Stimulated activated CD4-positive, alpha-beta T cell treated with anti-CD3 and anti-CD28 coated beads, TNF-alpha, amount 100 ng/mL, for 4 hours (primary cell): ENCODE data around the gene ABLIM3.
"Not testable (repeated sequence)": the region's sequence is repeated elsewhere in the genome, so short reads cannot be mapped to it uniquely, and the experiment has no call there.

Experiments
- DNase-seq, 3 experiments: peaks; one replicate each; pipeline ENCODE4 v3.0.0-alpha.2; 2020; ENCODE audit warnings: low read depth in 3 of 3

ABLIM3 gene

GRCh38 chr5:149157330-149157729 lies 16.0 kb downstream of the ABLIM3 start:
- DNase-seq, result no peak

DNA sequence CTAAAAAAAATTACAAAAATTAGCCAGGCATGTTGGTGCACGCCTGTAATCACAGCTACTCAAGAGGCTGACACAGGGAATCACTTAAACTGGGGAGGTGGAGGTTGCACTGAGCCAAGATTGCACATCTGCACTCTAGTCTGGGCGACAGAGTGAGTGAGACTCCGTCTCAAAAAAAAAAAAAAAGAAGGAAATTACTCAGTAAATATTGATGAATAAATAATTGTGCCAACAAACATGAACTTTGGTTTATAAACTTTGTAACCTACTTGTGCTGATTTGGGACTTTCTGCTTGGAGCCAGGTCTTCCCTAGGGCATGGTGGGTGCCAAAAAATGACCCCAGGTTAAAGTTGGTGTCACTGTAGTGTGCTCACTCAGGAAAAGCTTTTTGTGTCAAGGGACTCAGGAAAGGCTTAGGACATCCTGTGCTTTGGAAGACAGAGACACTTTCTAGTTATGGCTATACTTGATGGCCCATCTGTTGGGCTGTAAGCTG lies 19.0 kb downstream of the ABLIM3 start:
- no peak for DNase-seq

DNA sequence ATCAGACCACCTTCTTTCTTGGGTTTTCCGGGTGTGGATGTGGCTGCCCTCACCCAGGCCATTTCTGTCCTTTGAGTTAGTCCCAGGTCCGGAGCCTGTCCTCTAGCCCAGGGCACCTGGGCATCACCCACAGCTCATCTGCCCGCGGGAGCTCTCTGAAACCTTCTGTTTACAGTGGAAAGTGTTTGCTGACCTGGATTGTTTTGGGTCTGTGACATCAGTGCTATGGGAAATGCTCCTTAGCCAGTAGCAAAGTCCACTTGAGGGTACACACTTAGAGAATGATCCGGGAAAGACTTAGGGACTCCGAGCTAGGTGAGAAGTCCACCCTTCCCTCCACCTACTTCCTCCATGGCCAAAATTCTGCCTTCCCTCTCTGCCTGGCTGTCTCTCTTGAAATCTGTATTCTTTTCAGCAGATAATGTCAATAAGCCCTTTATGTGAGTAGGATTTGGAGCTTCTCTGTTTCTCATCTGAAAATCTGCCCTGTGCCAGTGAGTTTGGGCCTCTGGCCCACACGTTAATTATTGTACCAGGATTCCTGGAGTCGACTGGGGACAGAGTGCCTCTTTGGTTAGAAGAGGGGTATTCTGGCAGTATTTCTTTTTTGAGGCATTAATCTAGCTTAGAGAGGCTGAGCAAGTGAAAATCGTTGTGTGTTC lies 19.9 kb downstream of the ABLIM3 start:
- DNase-seq, result no peak

- DNase-seq, result no peak
These were observed 20.6 kb downstream of the ABLIM3 start for GRCh38 chr5:149161850-149162249.

- no peak for DNase-seq
These were observed 21.2 kb downstream of the ABLIM3 start for GRCh38 chr5:149162401-149163084.

- no peak for DNase-seq
These were observed 23.4 kb downstream of the ABLIM3 start for GRCh38 chr5:149164731-149165130.

DNA sequence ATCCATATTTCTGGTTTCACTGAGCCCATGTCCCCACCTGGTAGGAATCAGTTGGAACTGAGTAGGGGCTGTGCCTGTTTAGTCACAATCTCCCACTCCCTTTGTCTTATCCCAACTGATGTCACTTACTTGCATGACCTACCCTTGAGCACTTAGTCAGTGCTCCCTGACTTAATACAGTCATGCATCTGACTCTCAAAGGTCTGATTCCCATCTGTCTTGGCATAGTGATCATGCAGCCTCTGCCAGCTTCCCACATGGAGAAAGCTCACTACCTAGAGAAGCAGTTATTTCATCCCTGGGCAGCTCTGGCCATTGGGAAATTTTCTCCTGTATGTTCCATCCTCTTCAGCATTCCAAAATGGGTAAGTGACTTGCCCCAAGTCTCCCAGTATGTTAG lies 24.8 kb downstream of the ABLIM3 start:
- DNase-seq, result no peak

DNA sequence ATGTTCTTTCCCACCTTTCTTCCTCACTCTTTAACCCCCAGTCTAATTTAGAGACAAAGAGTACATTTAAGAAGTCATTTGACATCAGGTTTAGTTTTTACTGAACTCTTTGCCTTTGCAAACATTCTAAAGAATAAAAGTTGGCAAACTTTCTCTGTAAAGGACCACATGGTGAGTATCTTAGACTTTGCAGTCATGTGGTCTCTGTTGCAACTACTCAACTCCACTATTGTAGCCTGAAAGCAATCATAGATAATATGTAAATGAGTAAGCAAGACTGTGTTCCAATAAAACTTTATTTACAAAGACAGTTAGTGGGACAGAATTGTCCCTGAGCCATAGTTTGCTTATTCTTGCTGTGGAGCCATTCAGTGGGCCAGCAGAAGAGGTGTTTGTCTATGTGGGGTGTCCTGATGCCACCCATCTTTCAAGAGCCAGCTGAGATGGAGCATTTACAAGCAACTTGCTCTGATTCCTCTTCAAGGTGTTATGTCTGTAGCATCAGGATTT lies 25.4 kb downstream of the ABLIM3 start:
- no peak for DNase-seq

GRCh38 chr5:149168276-149168906 lies 27.1 kb downstream of the ABLIM3 start:
- no peak for DNase-seq

DNA sequence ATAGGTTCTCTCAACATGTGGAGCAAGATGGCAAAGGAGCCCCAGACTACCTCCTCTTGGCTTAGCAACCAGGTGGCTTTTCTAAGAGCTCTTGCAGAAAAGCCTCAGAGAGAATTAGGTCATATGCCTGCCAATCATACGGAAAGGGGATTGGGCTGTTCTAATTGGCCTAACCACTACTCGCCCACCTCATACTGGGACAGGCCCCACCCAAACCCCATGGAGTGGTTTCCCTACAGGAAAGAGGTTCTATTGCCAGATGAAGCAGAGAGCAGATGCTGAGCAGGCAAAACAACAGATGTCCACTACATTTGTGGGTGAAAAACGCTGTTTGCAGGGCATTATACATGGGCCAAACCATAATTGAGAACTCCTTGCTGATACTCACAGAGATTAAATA lies 29.0 kb downstream of the ABLIM3 start:
- no peak for DNase-seq

GRCh38 chr5:149172261-149172660 lies 31.0 kb downstream of the ABLIM3 start:
- no peak for DNase-seq

- no peak for DNase-seq
These were observed 31.6 kb downstream of the ABLIM3 start for GRCh38 chr5:149172709-149173505.

DNA sequence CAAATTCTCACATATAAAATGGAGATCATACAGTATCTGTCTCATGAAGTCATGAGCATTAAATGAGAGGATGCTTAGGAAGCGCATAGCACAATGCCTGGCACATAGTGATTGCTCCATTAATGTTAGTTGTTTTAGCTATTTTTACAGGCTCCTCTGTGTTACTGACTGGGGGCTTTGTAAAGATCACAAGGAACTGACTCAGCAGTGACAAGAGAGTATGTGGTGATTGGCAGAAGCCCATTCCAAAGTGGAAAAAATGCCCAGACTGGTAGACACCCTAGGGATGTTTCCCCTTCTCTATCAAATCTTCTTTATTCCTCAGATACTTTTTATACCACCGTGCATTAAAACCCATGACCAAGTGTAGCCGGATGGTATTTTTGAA lies 33.5 kb downstream of the ABLIM3 start:
- DNase-seq, result no peak

DNA sequence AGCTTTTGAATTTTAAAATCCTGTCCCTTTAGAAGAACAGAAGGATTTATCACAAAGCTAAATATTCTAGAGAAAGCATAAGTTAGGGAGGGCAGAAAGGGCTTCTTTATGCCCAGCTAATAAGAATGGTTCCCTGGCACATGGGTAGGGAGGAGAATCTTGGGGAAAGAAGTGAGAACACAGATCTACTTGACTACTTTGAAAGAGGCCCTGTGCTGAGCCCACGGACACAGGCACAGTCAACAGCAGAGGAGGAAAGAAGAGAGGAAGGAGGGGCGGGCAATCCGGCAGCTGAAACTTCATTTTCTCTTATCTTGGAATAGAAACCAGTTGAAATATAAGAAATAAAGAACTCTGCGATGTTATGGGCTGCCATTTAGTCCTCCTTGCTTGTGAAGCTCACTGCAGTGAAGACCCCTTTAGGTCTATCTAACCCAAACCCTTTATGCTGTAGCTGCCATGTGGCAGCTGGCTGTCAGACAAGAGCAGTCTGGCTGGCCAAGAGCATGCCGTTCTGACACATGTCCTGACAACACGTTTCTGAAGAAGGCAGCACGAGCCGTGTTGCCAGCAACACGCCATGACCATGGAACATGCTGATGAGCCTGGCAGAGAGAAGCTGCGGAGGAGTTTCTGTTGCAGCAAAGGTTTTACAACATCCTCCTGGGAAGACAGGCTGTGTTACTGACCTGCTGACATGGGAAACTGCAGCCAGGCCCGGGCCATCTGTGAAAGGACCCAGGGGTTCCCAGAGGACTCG lies 34.2 kb downstream of the ABLIM3 start:
- DNase-seq, result no peak

DNA sequence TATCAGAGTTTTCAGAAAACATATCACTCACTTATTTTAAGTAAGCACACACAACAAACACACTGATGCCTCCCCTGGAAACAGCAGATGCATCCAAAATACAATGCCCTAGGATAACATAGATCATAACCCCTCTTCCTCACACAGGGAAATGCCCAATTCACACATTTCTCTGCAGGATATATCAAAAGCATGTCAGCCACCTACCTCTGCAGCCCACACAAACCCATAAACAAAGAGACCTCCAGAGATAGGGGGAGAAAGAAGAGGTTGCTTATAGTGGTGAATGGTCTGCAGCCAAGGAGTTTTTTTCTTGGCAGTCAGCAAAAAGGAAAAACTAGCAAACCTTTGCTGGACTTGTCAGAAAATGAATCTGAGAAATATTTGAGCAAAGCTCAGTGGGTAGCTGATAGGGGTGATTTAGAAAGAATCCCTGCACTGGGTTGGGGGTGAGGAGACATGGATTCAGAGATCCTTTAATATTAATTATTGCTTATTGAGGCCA lies 36.1 kb downstream of the ABLIM3 start:
- no peak for DNase-seq

DNA sequence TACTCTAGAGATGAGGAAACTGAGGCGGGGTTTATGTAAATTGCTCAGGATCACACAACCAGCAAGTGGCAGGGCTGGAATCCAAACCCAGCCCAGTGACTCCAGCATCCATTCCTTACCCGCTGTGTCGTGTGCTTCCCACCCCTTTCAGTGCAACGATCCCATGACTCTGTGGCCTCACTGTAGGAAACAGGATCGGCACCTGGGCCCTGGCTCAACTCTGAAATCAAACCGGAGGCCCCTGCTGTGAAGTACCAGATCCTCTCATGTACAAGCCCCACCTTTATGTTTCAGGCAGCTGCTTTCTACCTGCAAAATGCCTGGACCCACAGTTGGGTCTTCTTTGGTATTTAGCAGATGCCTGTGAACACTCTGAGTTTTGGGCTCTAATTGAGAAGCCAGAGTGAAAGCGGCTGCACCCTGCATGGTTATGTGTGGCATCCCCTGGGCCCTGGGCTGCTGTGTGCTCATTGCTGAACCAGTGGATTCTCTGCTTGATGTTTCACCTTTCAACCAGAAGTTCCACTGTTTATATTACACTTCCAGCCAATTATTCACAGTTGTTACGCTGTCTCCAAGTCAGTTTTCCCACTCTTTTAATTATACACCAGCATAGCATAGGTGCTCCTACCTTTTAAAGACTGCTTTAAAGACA lies 36.7 kb downstream of the ABLIM3 start:
- no peak for DNase-seq

DNA sequence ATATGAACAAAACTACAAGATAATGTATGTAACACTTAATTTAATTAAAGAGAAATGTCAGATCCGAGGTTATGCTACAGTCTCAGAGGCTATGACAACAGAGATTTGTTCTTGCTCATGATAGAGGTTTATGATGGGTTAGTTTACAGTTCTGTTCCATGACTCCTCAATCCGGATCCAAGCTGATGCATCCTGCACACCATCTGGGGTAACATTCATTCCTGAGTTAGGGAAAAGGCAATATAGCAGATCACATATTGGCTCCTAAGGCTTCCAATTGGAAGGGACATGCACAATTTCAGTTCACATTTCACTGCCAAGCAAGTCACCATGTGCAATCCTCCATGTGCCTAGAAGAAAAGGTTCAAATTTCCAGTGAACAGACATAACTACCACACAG lies 40.4 kb downstream of the ABLIM3 start:
- DNase-seq, result no peak

DNA sequence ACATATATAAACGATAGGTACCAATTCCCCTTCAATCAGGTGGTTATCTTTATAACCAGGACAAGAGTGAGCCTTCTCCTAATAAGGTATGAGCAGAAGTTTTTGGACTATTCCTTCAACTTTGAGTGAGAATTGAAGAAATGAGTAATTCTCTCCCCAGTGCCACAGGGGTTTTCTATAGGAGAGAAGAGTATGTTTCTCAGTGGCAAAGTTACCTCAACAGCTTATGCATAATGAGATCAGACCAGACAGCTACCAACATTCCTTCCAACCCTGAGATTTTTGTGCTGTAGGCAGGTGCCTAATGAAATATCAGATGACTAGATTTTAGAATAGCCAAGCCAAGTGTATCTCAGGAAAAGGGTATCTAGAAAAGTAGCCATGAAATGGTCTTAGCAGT lies 40.9 kb downstream of the ABLIM3 start:
- no peak for DNase-seq

DNA sequence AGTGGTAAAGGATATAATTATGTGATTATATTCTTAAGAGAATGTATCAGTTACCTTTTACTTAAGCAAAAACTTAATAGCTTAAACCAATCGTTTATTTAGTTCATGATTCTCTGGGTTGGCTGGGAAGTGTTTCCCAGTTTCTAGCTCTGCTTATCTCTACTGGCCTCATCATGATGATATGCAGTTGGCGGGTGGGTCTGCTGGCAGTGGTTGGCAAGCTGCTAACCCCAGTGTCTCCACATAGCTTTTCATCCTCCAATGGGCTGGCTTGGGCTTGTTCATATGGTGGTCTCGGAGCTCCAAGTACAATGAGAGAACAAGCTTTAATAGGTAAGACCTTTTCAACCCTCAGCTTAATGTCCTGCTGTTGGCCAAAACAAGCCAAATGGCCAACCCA lies 43.8 kb downstream of the ABLIM3 start:
- DNase-seq, result no peak

GRCh38 chr5:149186506-149186905 lies 45.2 kb downstream of the ABLIM3 start:
- DNase-seq, result no peak

- DNase-seq, result not testable (repeated sequence)
These were observed 46.3 kb downstream of the ABLIM3 start for GRCh38 chr5:149187617-149188016.
